GM18502 (cell line): ENCODE data around the gene ACBD6.

Experiments used
- ATAC-seq: cut with Tn5 transposase; IDR thresholded peaks from one replicate; pipeline ENCODE4 v1.9.1; 2021; ENCODE audit warnings: mild to moderate bottlenecking; ENCODE audit not compliant: unreplicated experiment, poor library complexity

ACBD6 gene

DNA sequence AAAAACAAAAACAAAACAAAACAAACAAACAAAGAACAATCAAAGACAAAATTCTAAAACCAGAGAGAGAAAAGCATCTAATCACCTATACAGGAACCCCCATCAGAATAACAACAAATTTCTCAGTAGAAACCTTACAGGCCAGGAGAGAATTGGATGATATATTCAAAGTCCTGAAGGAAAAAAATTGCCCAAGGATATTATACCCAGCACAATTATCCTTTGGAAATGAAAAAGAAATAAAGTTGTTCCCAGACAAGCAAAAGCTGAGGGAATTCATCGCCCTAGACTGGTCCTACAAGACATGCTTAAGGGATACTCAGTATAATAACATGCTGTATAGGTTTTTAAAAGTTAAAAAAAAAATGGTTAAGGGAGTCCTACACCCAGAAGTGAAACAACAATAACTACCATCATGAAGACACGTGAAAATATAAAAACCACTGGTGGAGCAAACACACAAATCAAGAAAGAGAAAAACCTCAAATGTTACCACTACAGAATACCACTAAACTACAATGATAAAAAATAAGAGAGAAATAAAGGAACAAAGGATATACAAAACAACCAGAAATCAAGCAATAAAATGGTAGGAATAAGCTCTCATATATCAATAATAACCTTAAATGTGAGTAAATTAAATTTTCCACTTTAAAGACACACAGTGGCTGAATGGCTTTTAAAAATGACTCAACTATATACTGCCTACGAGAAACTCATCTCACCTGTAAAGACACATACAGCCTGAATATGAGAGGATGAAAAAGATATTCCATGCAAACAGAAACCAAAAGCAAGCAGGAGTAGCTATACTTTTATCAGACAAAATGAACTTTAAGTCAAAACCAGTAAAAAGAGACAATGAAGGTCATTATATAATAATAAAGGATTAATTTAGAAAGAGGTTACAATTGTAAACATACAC lies 121.9 kb downstream of the ACBD6 start:
- ATAC-seq = no peak

DNA sequence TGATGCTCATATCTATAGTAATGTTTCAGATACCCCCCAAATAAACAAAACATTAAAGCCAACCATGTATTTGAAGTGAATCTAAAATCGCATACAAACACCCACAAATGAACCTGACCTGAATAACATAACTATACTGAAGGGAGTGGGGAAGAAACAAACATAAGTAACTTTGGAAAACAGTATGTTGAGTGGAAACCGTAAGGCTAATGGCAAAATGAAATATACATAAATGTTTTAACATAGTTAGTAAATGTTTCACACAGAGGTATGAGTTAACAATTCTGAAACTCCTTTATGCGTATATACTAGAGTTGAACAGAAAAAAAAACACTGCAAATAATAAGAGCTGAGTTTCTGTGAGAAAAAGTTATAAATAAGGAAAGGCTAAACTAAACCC lies 125.6 kb downstream of the ACBD6 start:
- no peak for ATAC-seq

DNA sequence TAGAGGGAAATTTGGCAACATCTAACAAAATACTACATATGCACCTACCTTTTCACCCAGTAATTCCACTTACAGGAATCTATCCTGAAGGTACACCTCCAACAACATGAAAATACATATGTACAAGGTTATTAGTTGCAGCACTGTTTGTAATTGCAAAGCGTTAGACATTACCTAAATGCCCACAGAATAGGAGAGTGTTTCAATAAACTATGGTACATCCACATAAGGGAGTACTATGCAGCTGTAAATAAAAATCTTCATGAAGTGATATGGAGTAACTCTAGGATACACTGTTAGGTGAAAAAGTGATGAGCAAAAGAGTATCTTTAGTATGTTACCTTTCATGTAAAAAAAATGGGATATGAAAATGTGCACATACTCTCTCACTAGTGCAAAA lies 126.1 kb downstream of the ACBD6 start:
- ATAC-seq = no peak

DNA sequence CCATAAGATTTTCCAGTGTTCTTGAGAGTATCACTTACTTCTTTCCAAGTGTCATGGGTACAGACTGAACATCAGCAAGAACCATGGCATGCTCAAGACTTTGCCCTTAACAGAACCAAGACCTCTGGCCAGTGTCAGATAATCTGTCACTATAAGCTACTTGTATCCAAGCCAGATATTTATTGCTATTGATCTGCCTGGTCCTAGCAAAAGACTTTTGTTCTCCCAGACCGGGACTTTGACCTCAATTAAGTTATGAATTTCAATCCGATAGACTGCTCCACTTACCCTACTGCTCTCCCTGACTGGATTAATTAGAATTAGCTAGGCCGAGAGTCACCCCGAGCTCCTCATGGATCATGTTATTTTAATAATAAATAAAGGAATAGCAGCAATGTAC lies 129.6 kb downstream of the ACBD6 start:
- no peak for ATAC-seq

DNA sequence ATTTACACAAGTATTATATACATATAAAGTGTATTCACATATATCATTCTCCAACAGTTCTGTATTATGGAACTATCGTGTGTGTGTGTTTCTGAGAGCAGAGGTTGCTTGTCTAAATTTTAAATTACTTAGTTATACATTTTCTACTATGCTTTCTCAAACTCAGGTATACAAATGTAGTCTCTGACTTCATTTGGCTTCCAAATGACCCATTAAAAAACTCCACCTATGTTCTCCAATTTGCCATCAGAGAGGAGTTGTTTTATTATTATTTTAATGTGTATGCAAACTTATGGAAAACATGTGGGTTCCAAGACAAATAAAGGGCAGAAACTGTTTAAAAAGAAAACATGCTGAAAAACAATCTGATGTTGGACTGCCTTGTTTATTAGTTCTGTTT lies 131.8 kb downstream of the ACBD6 start:
- ATAC-seq = no peak

DNA sequence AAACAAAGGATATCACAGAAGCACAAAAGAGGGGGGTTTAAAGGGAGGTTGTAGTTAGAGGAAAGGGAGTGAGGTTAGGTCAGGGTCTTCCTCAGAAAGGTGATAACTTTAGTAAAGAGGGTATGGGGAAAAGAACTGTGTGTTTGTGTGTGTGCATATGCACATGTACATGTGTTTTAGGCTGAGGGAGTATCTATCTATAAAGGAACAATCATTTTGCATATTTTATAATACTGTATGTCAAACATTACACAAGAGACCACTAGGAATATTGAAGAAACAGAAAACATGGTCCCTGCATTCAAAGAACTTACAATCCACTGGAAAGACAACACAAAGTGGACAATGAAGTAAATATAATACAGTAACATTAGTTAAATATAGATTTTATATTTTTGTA lies 132.2 kb downstream of the ACBD6 start:
- ATAC-seq = no peak

GRCh38 chr1:180369061-180369460 lies 133.3 kb downstream of the ACBD6 start:
- no peak for ATAC-seq

- no peak for ATAC-seq
Measured at GRCh38 chr1:180366371-180367068, 135.9 kb downstream of the ACBD6 start.

- ATAC-seq = no peak
Measured at GRCh38 chr1:180365039-180365438, 137.3 kb downstream of the ACBD6 start.

- ATAC-seq = no peak
Measured at GRCh38 chr1:180363246-180363995, 139.0 kb downstream of the ACBD6 start.

DNA sequence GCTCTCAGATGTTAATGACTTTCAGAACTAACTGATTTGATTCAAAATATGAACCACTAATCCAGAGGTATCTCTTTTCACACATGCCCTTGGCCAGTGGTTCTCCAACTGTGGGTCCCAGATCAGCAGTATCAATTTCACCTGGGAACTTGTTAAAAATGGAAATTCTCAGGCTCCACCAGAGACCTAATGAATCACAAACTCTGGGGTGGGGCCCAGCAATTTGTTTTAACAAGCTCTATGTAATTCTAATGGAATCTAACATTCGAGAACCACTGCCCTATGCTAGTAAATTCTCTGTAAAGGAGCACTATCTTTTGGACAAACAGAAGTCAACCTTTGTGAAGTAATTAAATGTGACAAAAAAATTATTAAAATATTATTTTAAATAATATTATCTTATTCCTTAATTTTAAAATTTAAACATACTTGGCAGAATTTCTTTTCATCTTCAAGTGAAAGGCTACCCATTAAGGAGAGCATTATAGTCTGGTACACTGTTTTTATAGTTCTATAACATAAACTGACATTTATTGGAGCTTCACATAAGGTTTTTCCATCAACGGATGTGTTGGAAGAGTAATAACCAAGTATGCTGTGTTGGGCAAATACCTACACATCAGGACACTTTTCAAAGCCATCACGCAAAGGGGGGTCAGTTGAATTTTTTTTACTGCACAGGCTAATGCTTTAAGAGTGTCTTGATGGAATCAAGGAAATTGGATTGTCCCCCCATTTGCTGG lies 141.9 kb downstream of the ACBD6 start:
- ATAC-seq = no peak

- no peak for ATAC-seq
Measured at GRCh38 chr1:180358649-180359048, 143.7 kb downstream of the ACBD6 start.

DNA sequence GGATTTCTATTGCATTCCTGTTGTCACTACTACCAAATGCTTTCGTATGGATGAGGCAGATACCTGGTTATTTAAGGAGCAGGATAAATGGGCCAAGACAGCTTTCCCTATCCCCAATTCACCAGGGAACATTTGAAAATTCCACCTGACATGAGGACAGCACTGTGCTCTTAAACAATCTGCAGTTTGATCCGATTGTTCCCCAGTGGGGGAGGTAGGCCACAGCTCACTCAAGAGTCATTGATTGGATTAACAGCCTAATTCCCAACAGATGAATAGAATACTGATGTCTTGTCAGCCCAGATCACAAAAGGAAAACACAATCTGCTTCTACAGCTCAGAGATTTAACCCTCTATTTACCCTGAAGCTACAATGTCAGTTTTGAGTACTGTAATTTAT lies 148.4 kb downstream of the ACBD6 start:
- no peak for ATAC-seq

DNA sequence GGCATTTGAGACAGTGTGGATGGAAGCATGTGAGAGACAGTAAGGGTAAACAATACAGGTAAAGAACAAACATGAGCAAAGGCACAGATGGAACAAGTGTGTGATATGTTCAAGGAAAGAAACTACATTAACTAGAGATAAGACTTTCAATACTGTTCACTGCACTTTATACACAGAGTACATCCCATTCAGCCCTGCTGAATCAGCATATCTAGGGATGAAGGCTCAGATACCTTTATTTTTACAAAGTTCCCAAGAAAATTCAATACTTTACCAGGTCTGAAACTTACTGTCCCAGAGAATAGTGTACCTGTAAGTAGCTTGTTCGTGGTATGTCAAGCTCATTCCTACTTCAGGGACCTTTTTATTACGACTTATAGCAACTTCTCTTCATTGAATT lies 149.8 kb downstream of the ACBD6 start:
- ATAC-seq = no peak

GRCh38 chr1:180352021-180352420 lies 150.4 kb downstream of the ACBD6 start:
- ATAC-seq = no peak

- no peak for ATAC-seq
Measured at GRCh38 chr1:180345148-180345547, 157.2 kb downstream of the ACBD6 start.

GRCh38 chr1:180343921-180344769 lies 158.2 kb downstream of the ACBD6 start:
- ATAC-seq = peak; percentile 81

GRCh38 chr1:180327089-180327488 lies 175.3 kb downstream of the ACBD6 start:
- ATAC-seq = no peak

GRCh38 chr1:180312926-180313325 lies 189.5 kb downstream of the ACBD6 start:
- no peak for ATAC-seq
